Stomach (tissue), 4 donors: Measurements from ENCODE around the gene CYP4V2.

Experiments used
- CTCF ChIP-seq, 7 experiments: fragments of 450-650 bp in 4 of 7; fragments of 200-600 bp in 3 of 7; sonication (generic) in 3 of 7; IDR thresholded peaks; one replicate each; pipeline ENCODE4 v1.5.1; 2016 to 2019; ENCODE audit warnings: antibody characterized with exemption in 7 of 7, control low read depth in 2 of 7, mild to moderate bottlenecking in 1 of 7
- EP300 ChIP-seq: sonication (generic); formaldehyde crosslinking; IDR thresholded peaks from one replicate; pipeline ENCODE4 v1.6.1; 2017; ENCODE audit warnings: antibody characterized with exemption
- POLR2A ChIP-seq, 4 donors: fragments of 450-650 bp; IDR thresholded peaks; one replicate each; pipeline ENCODE4 v1.6.1; 2016; ENCODE audit warnings: antibody characterized with exemption in 4 of 4, control low read depth in 2 of 4, mild to moderate bottlenecking in 1 of 4, moderate library complexity in 1 of 4
- POLR2AphosphoS5 ChIP-seq, 3 donors: sonication (generic); formaldehyde crosslinking; IDR thresholded peaks; one replicate each; pipeline ENCODE4 v1.6.1; 2016; ENCODE audit warnings: antibody characterized with exemption in 3 of 3

- TF ChIP-seq POLR2A (IDR thresholded peaks at IDR 0.05) (no peak), CTCF (IDR thresholded peaks at IDR 0.05) (no peak), POLR2AphosphoS5 (IDR thresholded peaks at IDR 0.05) (no peak), EP300 (no peak)
Measured at GRCh38 chr4:186193851-186194250, 2.5 kb downstream of the CYP4V2 start.
